Keratinocyte (primary cell): ENCODE measurements around the gene GOLGA2. TPM values are rescaled to one million over a fixed set of nuclear protein-coding genes. Genes with fewer than 3 reads are reported as not detected.

Experiments used
- DNase-seq: peaks from one replicate; pipeline ENCODE4 v3.0.0-alpha.2; 2011; ENCODE audit warnings: low read depth, missing footprints, low spot score
- FAIRE-seq: peaks from 2 replicates; lab custom pipeline; 2011; peaks lifted over from hg19 to GRCh38; lab: Jason Lieb, UNC
- H2AFZ ChIP-seq: 2 replicates; pipeline ENCODE4 v1.6.0; 2012; ENCODE audit warnings: low read length, control low read depth, inconsistent platforms; ENCODE audit not compliant: control insufficient read depth
- H3K27ac ChIP-seq: 2 replicates; pipeline ENCODE4 v1.5.1; 2011; ENCODE audit warnings: low read length; ENCODE audit not compliant: control insufficient read depth, insufficient read depth
- H3K27me3 ChIP-seq: 3 replicates; pipeline ENCODE4 v1.6.0; 2011; ENCODE audit warnings: low read length; ENCODE audit not compliant: control insufficient read depth, insufficient read depth; ENCODE audit errors: extremely low read depth
- H3K36me3 ChIP-seq, 2 experiments: 2 replicates in 1 of 2; 3 replicates in 1 of 2; pipeline ENCODE4 v1.5.1; 2011; ENCODE audit warnings: low read length in 2 of 2, mild to moderate bottlenecking in 1 of 2; ENCODE audit not compliant: control insufficient read depth in 2 of 2, insufficient read depth in 2 of 2; ENCODE audit errors: extremely low read depth in 1 of 2
- H3K4me1 ChIP-seq: 3 replicates; pipeline ENCODE4 v1.5.1; 2011; ENCODE audit warnings: low read length; ENCODE audit not compliant: control insufficient read depth, insufficient read depth; ENCODE audit errors: extremely low read depth
- H3K4me2 ChIP-seq: 3 replicates; pipeline ENCODE4 v1.6.0; 2011; ENCODE audit warnings: low read depth, low read length; ENCODE audit not compliant: control insufficient read depth, insufficient read depth; ENCODE audit errors: extremely low read depth
- H3K4me3 ChIP-seq, 3 experiments: fragments of 200-600 bp in 1 of 3; sonication (generic) in 1 of 3; 2 replicates in 2 of 3; 3 replicates in 1 of 3; pipeline ENCODE4 v1.5.1; 2011 to 2016; ENCODE audit warnings: low read length in 3 of 3, mild to moderate bottlenecking in 3 of 3, control low read depth in 2 of 3, inconsistent platforms in 1 of 3, low read depth in 1 of 3, mixed read lengths in 1 of 3, mixed run types in 1 of 3, moderate library complexity in 1 of 3; ENCODE audit not compliant: control insufficient read depth in 2 of 3, insufficient read depth in 2 of 3; ENCODE audit errors: extremely low read depth in 1 of 3
- H3K79me2 ChIP-seq: 2 replicates; pipeline ENCODE4 v1.6.0; 2012; ENCODE audit warnings: low read length; ENCODE audit not compliant: control insufficient read depth, insufficient read depth
- H3K9ac ChIP-seq: 3 replicates; pipeline ENCODE4 v1.6.0; 2011; ENCODE audit warnings: low read length; ENCODE audit not compliant: control insufficient read depth, insufficient read depth; ENCODE audit errors: extremely low read depth
- H3K9me1 ChIP-seq: 3 replicates; pipeline ENCODE4 v1.6.0; 2011; ENCODE audit warnings: low read length; ENCODE audit not compliant: control insufficient read depth, insufficient read depth; ENCODE audit errors: extremely low read depth
- H3K9me3 ChIP-seq: 2 replicates; pipeline ENCODE4 v1.5.1; 2012; ENCODE audit warnings: low read depth, low read length; ENCODE audit not compliant: control insufficient read depth
- H4K20me1 ChIP-seq: 3 replicates; pipeline ENCODE4 v1.6.0; 2011; ENCODE audit warnings: low read length; ENCODE audit not compliant: control insufficient read depth, insufficient read depth; ENCODE audit errors: extremely low read depth
- CTCF ChIP-seq, 3 experiments: IDR thresholded peaks in 1 of 3; conservative IDR thresholded peaks in 1 of 3; optimal IDR thresholded peaks in 1 of 3; 2 replicates in 2 of 3; 3 replicates in 1 of 3; pipeline versions ENCODE3 to v1.5.1; 2011; ENCODE audit warnings: low read length in 3 of 3, mild to moderate bottlenecking in 3 of 3, moderate library complexity in 2 of 3, control low read depth in 1 of 3, inconsistent platforms in 1 of 3; ENCODE audit not compliant: insufficient read depth in 2 of 3; ENCODE audit errors: extremely low read depth in 1 of 3
- EZH2 ChIP-seq: IDR thresholded peaks from one replicate; pipeline ENCODE4 v1.6.1; 2012; ENCODE audit warnings: inconsistent platforms, mild to moderate bottlenecking, low read length, moderate library complexity
- dilution Hi-C: fragments of 300-500 bp; cut with MboI; formaldehyde crosslinking; loops from one replicate; pipeline ENCODE4 v1.7.0; 2020; ENCODE audit warnings: low sequenced_read_pairs; ENCODE audit not compliant: extremely low pct_ligation_motif_present
- polyA plus RNA-seq, 5 experiments: library from polyadenylated mRNA; depleted of rRNA in 3 of 5; stranded (reverse) in 3 of 5; stranded (forward) in 1 of 5; unstranded in 1 of 5; fragments of >200 nt; gene quantifications; 1 replicate in 1 of 5; 2 replicates in 3 of 5; 3 replicates in 1 of 5; pipeline versions ENCODE4 v1.2.1 to v1.2.3, GENCODE V29; 2011 to 2012; ENCODE audit warnings: missing spikeins in 2 of 5, low read depth in 1 of 5, low replicate concordance in 1 of 5

Gene GOLGA2
- polyA plus RNA-seq, 1 donor (not counting 4 experiments of a cell fraction or from before 2014, with no cell fraction given) = 41.6 TPM

GRCh38 chr9:128297221-128297773, 21.5 kb upstream of the GOLGA2 start:
- dilution Hi-C loops = no loop called here
- TF ChIP-seq EZH2 = no peak
- TF ChIP-seq CTCF (optimal IDR thresholded peaks at IDR 0.05 in 1 of 3, IDR thresholded peaks at IDR 0.05 in 1 of 3, conservative IDR thresholded peaks at IDR 0.05 in 1 of 3; ENCODE audit: extremely low read depth in 1 of 3, insufficient read depth in 2 of 3, low read length in 3 of 3) = no peak
- no peak for FAIRE-seq
- Histone ChIP-seq H2AFZ (no peak overlapping the region), H3K27me3 (no peaks in the 10 kb centered on the region), H4K20me1 (no peaks in the 10 kb centered on the region), H3K9me3 (no peaks in the 10 kb centered on the region), H3K9ac (no peak overlapping the region), H3K4me2 (no peak overlapping the region), H3K4me3 (no peak overlapping the region), H3K27ac (no peak overlapping the region), H3K79me2 (no peaks in the 10 kb centered on the region), H3K9me1 (no peaks in the 10 kb centered on the region), H3K4me1 (peaks cover 8% of the 10 kb centered on the region), H3K36me3 (no peaks in the 10 kb centered on the region)
- no peak for DNase-seq

- TF ChIP-seq EZH2 (no peak), CTCF (optimal IDR thresholded peaks at IDR 0.05 in 1 of 3, IDR thresholded peaks at IDR 0.05 in 1 of 3, conservative IDR thresholded peaks at IDR 0.05 in 1 of 3; ENCODE audit: extremely low read depth in 1 of 3, insufficient read depth in 2 of 3, low read length in 3 of 3) (no peak)
- Histone ChIP-seq H3K36me3 (no peaks in the 10 kb centered on the region), H3K79me2 (no peaks in the 10 kb centered on the region), H3K9me1 (no peaks in the 10 kb centered on the region), H3K9me3 (no peaks in the 10 kb centered on the region), H3K27me3 (no peaks in the 10 kb centered on the region), H2AFZ (no peak overlapping the region), H3K27ac (no peak overlapping the region), H3K4me3 (no peak overlapping the region), H3K4me1 (peaks cover 8% of the 10 kb centered on the region), H3K4me2 (no peak overlapping the region), H4K20me1 (no peaks in the 10 kb centered on the region), H3K9ac (no peak overlapping the region)
- DNase-seq (no peak), FAIRE-seq (no peak)
- dilution Hi-C loops = no loop called here
Measured at GRCh38 chr9:128296340-128297220, 20.8 kb upstream of the GOLGA2 start.
